Ramos (cell line): ENCODE measurements around the gene ICAM2.
"Not testable (repeated sequence)": the region's sequence is repeated elsewhere in the genome, so short reads cannot be mapped to it uniquely, and the experiment has no call there.

Experiments used
- in situ Hi-C: fragments of 300-500 bp; cut with MboI; formaldehyde crosslinking; loops from one replicate; pipeline ENCODE4 v1.14.3; 2022; ENCODE audit warnings: low sequenced_read_pairs; ENCODE audit not compliant: unreplicated experiment

ICAM2 gene

DNA sequence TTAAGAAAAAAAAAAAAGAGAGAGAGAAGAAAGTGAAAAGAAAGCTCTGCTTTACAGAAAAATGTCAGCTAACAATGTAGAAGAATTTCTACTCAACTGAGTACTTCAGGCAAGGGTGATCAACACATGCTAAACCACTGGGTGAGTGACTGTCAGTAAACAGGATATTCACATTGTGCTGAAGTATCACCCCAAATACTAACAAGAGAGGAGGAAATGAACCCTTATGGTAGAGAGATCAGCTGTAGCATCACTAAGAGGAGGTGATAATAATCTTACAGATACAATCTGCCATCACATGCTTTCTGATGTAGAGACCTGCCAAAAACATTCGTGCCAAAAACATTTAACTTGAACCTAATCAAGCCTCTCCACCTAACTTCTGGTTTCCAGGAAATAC lies 30.7 kb upstream of the ICAM2 start:
- in situ Hi-C loops: loop anchor here (10.0 kb wide), 1 partner anchor 234 kb away; no protein-coding TSS in a partner anchor

DNA sequence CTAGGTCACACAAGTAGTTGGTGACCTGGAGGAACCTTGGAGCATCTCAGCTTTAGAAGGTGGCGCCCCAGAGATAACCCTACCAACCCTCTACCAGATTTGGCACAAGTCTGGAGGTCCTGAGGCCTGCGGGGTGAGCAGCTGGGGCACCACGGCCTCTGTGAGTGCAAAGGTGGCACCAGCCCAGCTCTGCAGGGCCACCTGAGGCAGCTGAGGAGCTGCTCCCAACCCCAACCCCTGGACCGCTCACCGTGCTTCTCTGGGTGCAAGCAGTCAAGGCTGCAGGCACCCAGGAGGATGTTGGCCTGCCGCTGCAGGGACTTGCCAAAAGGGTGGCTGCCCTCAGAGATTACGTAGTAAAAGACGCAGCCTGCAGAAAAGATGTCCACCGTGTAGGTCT lies 28.4 kb upstream of the ICAM2 start:
- in situ Hi-C loops: no loop called here

DNA sequence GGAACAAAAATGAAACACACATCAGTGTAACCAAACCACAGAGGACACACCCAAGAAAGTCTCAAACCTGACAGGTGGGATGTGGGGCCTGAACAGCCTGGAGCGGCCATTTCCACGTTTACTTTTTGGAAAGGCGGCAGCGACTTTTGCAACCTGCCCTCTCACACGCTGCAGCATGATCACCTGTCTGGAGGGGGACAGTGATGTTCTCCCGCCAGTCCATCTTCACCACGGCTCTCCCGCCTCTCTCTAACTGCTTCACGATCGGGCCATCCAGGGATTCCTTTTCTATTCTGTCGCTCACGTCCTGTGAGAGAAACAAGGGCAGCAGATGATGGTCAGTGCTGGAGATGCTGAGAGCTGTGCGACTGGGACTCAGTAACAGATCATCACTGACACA lies 24.7 kb upstream of the ICAM2 start:
- in situ Hi-C loops: no loop called here

DNA sequence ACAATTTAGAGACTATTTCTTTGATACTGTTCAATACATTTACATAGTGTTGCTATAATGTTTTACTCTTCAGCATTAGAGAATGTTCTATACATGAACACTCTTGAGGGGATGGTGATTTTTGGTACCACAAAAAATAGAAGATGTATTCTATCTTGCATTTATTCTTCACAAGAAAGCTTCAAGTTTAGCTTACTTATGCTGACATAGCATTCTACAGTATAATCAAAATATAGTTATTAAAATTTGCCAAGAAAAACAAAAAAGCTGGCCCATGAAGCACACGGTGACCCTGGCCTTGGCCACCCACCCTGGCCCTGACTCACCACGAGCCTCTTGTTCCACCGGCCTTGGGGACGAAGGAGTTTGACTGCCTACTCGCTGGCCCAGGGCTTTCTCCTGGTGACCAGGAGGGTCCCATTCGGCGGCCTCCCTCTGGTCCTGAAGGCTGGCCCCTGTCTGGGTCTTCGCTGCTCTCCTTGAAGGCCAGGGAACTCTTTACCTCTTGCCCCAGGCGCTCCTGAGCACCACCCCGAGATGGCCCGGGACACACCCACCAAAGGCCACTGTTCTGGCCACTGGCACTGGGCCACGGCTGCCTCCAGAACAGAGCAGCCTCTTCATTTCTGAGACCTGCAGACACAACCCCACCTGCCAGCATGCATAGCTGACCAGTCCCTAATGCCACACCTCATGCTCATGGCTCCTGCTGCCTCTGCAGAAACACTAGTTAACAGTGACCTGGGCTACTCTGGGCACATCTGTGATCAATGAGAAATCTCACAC lies 22.5 kb upstream of the ICAM2 start:
- in situ Hi-C loops: no loop called here

DNA sequence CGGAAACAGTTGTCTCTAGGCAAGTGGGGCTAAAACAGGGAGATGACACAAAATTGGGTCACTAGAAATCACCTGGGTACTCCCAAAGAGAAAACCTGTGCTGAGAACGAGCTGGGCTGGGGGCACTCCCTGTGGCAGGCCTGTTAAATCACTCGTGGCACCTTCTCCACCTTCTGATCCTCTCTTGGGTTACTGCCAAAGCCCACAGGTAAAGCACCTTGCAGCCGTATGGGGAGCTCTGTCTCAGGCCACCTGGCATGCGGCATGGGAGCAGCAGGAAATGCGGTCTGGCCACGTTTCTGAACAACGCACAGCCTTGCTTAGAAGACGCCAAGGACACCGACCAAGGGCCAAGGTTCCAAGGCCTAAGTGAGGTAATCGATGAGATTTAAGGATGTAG lies 21.5 kb upstream of the ICAM2 start:
- in situ Hi-C loops: no loop called here

DNA sequence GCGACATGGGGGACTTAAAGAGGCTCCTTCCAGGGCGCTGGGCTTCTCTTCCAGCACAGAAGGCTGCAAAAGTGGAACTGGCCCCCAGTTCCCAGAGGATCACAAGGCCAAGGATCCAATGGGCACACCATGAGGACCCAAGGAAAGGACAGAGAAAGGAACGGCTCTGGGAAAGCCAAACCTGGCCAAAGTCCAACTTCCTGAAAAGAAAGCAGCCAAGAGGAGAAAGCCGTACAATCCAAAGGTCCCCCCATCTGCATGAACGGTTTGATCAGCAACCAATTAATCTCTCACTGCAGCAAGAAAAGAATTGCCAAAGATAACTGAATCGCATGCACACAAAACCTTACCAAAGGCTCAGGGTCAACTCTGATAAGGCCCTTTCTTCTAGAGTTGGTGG lies 19.8 kb upstream of the ICAM2 start:
- in situ Hi-C loops: no loop called here

DNA sequence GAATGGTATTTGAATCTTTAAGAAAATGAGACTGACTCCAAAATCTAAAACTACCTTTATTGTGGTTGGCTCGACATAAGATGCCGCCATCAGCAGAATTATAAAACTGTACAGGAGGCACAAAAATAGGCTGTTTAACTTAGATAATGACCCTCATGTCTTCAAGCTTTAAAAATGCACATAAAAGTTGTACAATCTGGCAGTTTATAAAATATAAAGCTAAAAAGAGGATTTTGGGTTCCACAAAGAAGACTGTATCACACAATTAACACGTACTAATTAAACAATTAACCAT lies 18.6 kb upstream of the ICAM2 start:
- in situ Hi-C loops: no loop called here

DNA sequence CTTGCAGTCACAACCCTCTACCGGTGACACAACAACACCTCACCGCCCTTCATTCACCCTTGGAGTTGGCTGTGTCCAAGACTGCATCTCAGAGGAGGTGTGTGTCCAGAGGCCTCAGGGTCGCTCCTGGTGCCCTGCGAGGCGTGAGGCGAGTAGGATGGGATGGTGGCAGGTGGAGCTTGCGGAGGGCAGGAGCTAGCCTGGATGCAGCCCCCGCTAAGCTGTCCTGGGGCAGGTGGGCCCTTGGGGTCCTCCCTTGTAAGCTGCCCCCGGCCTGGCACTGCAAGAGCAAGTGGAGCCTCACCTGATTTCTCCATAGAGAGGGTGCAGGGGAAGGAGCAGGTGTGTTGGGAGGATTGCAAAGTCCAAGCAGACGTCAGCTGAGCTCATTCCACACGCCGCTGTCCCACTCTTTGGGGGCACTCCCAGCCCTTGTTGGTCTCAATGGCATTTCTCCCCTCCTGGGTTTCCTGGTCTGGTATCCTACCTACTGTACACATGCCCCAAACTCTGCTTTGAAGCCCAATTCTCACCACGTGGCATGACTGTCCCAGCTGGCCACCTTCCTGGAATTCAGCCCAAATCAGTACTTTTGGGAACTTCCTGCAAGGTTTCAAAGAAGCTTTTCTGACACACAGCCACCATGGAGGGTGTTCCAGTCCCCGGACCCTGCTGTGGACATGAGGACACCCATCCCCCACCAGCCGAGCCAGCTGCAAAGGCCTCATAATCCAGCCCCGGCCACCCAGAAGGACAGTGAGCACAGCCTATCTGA lies 18.1 kb upstream of the ICAM2 start:
- in situ Hi-C loops: no loop called here

DNA sequence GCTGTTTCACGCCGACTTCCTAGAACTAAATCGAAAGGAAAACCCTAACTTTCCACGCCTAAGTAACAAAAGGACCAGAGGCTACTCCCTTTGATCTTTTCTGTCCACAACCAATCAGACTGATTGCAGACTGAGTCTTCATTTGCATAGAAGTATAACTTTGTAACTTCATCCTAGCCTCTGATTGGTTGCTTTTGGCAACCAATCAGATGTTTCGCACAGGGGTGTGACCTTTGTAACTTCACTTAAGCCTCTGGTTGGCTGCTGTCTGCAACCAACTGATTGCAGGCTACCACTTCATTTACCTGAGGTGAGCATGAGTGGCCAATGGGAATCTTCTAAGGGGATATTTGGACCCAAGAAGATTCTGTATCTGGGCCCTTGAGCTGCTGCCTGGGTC lies 17.4 kb upstream of the ICAM2 start:
- in situ Hi-C loops: no loop called here

DNA sequence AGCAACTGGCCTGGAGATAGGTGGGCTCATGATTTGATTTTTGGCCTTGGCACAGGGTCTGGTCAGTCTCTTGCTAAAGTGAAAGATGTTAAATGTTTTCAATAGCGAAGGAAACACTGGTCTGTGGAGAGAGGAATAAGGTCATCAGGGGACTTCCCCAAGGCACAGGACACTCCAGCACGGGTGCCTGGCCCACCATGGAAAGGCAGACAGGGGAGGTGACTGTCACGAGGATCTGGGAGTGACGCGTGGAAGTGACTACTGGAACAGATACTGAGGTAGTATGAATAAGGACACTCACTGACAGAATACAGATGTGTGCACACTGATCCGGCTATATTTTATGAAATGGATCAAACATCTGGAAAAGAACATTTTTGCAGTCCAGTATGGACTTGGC lies 16.7 kb upstream of the ICAM2 start:
- in situ Hi-C loops: no loop called here

DNA sequence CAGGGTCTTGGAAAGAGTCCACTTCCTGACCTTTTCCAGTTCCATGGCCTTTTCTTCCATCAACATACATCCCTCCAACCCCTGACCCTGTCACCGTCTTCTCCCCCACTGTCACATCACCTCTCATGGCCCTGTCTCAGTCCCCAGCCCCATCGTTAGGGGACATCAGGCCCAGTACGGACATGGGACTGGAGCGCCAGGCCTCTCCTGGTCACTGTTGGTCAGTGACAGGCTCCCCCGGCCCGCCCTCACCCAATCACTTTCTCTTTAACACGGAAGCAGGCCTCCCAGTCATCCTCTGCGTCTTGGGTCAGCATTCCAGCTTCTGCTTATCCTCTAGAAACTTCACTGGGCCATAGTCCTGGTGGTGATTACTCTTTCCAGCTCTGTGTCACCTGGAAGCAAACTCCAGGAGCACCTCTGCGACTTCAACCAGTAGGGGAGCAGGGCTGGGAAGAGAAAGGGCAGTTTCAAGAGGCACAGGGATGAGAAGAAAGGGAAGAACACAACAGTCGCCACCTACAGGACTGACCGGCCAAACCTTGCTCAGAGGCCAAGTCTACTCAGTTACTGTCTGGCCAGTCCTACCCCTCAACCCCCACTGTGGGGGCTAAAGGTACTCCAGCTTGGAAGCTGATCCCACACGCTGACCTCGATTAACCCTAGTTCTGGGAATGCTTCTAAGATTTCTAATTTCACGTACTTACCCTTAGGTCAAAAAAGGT lies 15.9 kb upstream of the ICAM2 start:
- in situ Hi-C loops: no loop called here

DNA sequence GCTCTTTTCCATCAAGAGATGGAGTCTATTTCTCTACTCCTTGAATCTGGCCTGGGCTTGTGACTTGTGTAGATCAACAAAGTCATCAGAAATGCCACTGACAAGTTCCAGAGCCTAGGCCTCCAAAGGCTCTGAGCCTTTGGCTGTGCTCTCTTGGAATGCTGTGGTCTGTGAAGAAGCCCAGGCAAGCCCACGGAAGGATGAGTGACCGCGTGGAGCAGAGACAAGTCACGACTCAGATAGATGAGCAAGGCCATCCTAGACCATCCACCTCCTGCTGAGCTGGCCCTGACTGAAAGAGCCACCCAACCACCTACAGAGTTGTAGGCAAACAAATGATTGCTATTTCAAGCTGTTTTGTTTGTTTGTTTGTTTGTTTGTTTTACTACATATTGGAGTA lies 11.6 kb upstream of the ICAM2 start:
- in situ Hi-C loops: no loop called here

DNA sequence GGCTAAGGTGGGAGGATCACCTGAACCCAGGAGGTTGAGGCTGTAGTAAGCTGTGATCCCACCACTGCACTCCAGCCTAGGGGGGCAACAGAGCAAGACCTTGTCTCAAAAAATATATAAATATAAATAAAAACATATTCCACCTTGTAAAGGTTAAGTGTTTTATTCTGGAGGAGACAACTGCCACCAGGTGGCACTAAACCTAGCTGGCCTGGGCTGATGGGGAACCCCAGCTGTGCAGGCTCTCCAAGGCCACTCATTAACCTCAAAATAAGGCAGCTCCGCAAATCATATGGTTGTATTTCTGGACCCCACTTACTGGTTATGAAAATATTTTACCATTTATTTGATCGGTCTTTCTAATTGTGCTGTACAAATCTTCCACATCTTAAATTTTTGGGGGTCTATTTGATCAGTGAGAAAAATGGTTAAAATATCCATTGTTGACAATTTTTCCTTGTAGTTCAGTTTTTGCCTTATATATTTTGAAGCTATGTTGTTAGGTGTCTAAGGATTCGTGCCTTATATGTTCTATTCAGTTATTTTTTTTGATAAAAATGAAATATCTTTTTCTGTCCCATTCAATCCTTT lies 8.5 kb upstream of the ICAM2 start:
- in situ Hi-C loops: loop anchor here (5.0 to 10.0 kb wide), 2 partner anchors 103 to 114 kb away; partner anchors contain the start of genes CSHL1, ERN1 and GH1

DNA sequence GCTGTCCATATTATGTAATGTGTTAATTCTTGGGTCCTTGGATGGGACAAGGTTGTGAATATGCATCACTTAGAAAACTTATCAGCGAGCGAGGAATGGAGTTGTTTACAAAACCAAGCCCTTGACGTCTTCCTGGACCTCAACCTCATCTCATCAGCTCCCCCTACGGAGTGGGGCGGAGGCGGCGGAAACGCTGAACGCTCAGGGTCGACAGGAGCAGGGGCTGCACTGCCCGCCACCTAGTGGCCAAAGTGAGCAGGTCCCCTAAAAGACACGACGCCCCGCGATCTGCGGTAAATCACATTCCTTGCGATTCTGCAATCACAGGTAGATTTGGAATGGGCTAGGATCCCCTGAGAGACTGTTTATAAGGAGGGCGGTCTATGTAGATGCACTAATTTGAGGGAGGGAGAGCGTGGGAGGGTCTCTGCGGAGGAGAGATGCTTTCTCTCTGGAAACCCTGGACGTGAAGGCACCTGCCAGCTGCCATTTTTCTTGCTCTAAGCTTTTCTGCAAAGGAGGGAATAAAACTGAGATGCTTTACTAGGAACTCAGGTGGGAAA lies 5.4 kb upstream of the ICAM2 start:
- in situ Hi-C loops: loop anchor here (5.0 to 10.0 kb wide), 2 partner anchors 106 to 111 kb away; partner anchors contain the start of genes CSHL1, ERN1 and GH1

DNA sequence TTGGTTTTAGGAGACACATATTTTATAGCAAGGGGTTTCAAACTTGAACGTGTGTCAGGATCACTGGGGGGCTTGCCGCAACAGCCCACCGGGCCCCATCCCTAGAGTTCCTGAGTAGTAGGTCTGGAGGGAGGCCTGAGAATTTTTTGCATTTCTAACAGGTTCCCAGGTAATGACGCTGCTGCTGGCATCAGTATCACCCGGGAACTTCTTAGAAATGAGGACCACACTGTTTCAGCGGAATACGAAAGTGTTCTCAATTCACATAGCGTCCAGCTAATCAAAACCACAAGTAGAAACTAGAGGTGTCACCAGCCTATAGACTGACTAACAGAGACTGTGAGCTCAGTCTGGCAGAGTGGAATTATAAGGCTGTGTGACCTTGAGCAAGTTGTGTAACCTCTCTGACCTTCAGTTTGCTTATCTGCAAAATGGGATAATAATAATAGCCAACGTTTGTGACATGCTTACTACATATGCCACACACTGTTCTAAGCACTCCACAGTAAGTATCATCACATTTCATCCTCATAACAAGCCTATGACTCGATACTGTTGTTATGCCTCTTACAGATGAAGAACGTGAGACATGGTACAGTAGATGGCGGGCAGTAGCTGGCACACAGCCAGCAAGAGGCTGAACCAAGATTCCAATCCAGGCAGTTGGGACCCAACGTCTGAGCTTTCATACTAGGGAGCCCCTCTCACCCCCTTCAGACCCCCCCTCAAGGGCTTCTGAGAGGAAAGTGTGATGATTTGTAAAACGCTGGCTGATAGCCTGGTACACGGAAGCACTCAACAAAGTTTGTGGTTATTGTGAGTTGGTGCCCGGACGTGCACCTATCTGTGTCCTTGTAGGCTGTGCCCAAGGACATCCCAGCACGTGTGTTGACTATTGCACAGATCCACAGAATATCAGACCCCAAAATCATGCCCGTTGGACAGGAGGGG lies 4.6 kb upstream of the ICAM2 start:
- in situ Hi-C loops: loop anchor here (5.0 to 10.0 kb wide), 2 partner anchors 107 to 110 kb away; partner anchors contain the start of genes CSHL1, ERN1 and GH1

DNA sequence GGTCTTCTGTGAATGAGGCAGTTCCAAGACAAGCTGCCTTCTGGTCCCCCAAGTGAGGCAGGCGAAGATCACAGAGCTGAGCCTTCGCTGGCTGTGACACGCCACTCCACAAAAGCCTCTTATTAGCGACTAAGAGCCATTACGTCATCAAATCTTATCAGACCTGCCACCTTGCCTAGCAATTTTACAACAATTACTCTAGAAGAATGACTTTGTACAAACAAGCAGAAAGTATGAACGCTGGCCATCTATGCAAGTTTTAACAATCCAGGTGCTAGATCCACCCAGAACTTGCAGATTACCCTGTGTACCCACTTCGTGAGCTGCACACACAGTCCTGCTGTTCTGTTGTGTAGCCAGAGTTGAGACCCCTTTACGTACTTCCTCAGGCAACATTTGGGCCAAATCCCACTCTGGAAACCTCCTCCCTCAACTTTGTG lies 3.8 kb upstream of the ICAM2 start:
- in situ Hi-C loops: loop anchor here (10.0 kb wide), 1 partner anchor 109 kb away; the partner anchor contains the start of genes CSHL1 and GH1

DNA sequence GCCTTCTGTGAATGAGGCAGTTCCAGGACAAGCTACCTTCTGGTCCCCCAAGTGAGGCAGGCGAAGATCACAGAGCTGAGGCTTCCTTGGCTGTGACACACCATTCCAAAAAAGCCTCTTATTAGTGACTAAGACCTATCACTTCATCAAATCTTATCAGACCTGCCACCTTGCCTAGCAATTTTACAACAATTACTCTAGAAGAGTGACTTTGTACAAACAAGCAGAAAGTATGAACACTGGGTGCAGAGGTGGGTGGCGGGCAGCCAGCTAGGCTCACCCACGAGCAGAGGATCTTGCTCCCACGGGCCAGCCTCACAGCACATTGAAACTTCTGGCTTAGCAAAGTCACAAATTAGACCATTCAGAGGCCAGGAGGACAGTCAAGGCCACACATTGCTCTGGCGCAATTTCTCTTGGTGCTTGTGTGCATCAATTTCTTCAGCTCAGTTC lies 2.2 kb upstream of the ICAM2 start:
- in situ Hi-C loops: loop anchor here (10.0 kb wide), 1 partner anchor 108 kb away; the partner anchor contains the start of genes CSHL1 and GH1

DNA sequence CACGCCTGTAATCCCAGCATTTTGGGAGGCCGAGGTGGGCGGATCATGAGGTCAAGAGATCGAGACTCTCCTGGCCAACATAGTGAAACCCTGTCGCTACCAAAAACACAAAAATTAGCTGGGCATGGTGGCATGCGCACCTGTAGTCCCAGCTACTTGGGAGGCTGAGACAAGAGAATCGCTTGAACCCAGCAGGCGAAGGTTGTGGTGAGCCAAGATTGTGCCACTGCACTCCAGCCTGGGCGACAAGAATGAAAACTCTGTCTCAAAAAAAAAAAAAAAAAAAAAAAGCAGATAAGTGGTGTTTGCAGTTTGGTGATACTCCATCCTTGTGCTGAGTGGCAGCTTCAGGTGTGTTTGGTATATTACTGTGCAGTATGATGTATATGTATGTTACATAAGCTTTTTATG lies 877 bp downstream of the ICAM2 start:
- in situ Hi-C loops: not testable (repeated sequence)
